ENCODE data around the gene JMJD4. TPM values are rescaled to one million over a fixed set of nuclear protein-coding genes. Genes with fewer than 3 reads are reported as not detected.

Gene JMJD4
- total RNA-seq, 2 experiments from 2014 or later, result 17.7 to 24.1 TPM

DNA sequence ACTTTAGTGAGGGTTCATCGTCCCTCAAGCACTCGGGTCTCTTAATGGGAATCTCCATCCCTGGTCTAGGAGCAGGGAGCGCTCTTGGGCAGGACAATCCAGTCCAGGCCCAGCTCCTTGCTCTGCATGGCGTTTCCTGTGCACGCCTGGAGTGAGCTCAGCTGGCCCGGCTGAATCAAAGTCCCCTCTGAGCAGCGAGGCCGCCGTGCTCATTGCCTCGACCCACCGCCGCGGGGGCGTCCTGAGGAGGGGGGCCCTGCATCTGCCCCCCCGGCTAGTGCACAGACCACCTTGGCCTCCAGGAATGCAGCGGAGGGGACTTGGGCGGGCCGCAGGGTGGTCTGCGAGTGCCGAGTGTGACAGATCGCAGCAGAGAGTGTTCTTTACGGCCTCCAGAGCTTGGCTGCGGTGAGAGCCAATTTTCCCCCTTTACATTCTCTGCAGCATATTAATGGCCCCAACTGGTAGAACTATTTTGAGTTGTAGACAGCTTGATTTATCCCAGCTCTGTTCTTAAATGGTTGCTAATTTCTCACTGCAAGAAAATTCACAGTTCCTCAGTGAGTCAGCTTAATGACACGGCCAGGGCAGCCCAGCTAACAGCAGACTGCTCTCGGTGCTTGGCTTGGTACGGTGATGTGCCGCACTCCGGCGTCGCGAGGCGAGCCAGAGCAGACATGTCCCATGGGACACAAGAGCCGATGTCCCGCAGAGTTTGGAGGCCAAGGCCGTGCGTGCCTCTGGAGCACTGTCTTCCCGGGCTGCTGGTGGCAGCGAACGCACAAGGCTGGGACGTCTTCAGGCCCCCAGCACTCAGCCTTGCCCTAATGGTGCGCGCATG is 39.9 kb upstream of the JMJD4 start:
- no peak overlapping the region for H3K27ac Mint-ChIP-seq
- DNase-seq (no peak), ATAC-seq (peak; percentile 4)
- CTCF ChIA-PET, result interaction anchor here (1.7 to 5.0 kb wide), 2 partner anchors 11 to 232 kb away, joined by 4 to 59 read pairs; no protein-coding TSS in a partner anchor
- peaks cover 46% of the 10 kb centered on the region for H3K4me1 Mint-ChIP-seq
- H3K9me3 Mint-ChIP-seq (ENCODE audit: low read depth), result no peaks in the 10 kb centered on the region
- H3K36me3 Mint-ChIP-seq, result peaks cover 29% of the 10 kb centered on the region
- no peaks in the 10 kb centered on the region for H3K27me3 Mint-ChIP-seq
- H3K4me3 Mint-ChIP-seq, result no peak overlapping the region

GRCh38 chr1:227774051-227774731 is 39.1 kb upstream of the JMJD4 start:
- Mint-ChIP-seq H3K27me3 (no peaks in the 10 kb centered on the region), H3K9me3 (ENCODE audit: low read depth) (no peaks in the 10 kb centered on the region), H3K27ac (peak overlapping the region; percentile 79), H3K4me3 (peak overlapping the region; percentile 27), H3K36me3 (peaks cover 31% of the 10 kb centered on the region), H3K4me1 (peaks cover 46% of the 10 kb centered on the region)
- peak; percentile 85 for ATAC-seq
- peak; percentile 82 for DNase-seq
- CTCF ChIA-PET, result interaction anchor here (1.0 to 5.0 kb wide), 5 partner anchors 10 to 231 kb away, joined by 4 to 59 read pairs (median 5); no protein-coding TSS in a partner anchor

DNA sequence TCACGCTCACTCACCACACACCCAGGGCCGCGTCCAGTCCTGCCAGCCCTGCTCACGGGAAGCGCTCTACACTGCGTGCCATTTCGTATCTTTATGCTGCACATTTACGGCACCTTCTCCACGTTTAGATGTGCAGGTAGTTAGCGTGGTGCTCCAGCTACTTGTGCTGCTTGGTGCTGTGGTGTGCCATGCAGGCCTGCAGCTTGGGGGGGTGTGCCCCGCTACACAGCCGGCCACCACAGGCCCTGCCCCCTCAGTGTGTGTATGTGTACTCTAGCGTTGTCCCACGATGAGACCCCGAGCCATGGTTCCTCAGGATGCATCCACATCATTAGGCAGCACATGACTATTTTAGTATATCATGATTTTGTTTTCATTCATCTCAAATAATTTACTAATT is 38.5 kb upstream of the JMJD4 start:
- peak overlapping the region; percentile 79 for H3K27ac Mint-ChIP-seq
- peaks cover 38% of the 10 kb centered on the region for H3K36me3 Mint-ChIP-seq
- CTCF ChIA-PET, result interaction anchor here (0.8 to 5.0 kb wide), 5 partner anchors 9 to 180 kb away, joined by 3 to 59 read pairs (median 5); no protein-coding TSS in a partner anchor
- DNase-seq, result no peak
- H3K9me3 Mint-ChIP-seq (ENCODE audit: low read depth), result no peaks in the 10 kb centered on the region
- peaks cover 52% of the 10 kb centered on the region for H3K4me1 Mint-ChIP-seq
- no peak overlapping the region for H3K4me3 Mint-ChIP-seq
- peak; percentile 6 for ATAC-seq
- H3K27me3 Mint-ChIP-seq, result no peaks in the 10 kb centered on the region

GRCh38 chr1:227771771-227772170 is 36.7 kb upstream of the JMJD4 start:
- peaks cover 68% of the 10 kb centered on the region for H3K4me1 Mint-ChIP-seq

DNA sequence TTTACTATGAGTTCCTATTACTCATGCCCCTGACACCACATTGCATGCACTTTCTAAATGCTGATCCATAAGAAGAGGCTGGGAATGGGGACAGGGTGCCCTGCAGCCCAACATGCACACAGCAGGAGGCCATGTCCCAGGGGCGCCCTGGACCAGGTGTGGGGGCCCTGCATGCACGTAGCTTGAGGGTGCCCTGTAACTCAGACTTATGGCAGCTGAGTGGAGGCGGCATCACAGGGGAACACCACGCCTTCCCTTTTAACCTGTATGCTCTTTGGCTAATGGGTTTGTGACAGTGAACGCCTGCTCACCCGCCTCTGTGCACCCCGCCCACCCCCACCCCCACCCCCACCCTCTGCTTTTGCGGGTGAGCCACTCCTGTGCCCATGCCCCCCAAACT is 36.2 kb upstream of the JMJD4 start:
- H3K36me3 Mint-ChIP-seq, result peaks cover 54% of the 10 kb centered on the region
- no peak overlapping the region for H3K27ac Mint-ChIP-seq
- ATAC-seq (no peak), DNase-seq (no peak)
- H3K4me3 Mint-ChIP-seq, result no peak overlapping the region
- H3K4me1 Mint-ChIP-seq, result peaks cover 68% of the 10 kb centered on the region
- no peaks in the 10 kb centered on the region for H3K27me3 Mint-ChIP-seq
- no peaks in the 10 kb centered on the region for H3K9me3 Mint-ChIP-seq (ENCODE audit: low read depth)
- CTCF ChIA-PET, result no interaction called here

More at GRCh38 chr1:227771771-227772170, 36.7 kb upstream of the JMJD4 start:
- no peaks in the 10 kb centered on the region for H3K9me3 Mint-ChIP-seq (ENCODE audit: low read depth)
- H3K4me3 Mint-ChIP-seq, result no peak overlapping the region
- no peak overlapping the region for H3K27ac Mint-ChIP-seq
- ATAC-seq (no peak), DNase-seq (no peak)
- no peaks in the 10 kb centered on the region for H3K27me3 Mint-ChIP-seq
- CTCF ChIA-PET, result interaction anchor here (1.0 to 5.0 kb wide), 2 partner anchors 7 to 16 kb away, joined by 3 to 59 read pairs; no protein-coding TSS in a partner anchor
- peaks cover 55% of the 10 kb centered on the region for H3K36me3 Mint-ChIP-seq

- H3K27ac Mint-ChIP-seq, result no peak overlapping the region
- ATAC-seq, result no peak
- no peak for DNase-seq
- H3K36me3 Mint-ChIP-seq, result peaks cover 52% of the 10 kb centered on the region
- H3K4me1 Mint-ChIP-seq, result peaks cover 68% of the 10 kb centered on the region
- CTCF ChIA-PET, result no interaction called here
- H3K4me3 Mint-ChIP-seq, result no peak overlapping the region
- no peaks in the 10 kb centered on the region for H3K27me3 Mint-ChIP-seq
- H3K9me3 Mint-ChIP-seq (ENCODE audit: low read depth), result no peaks in the 10 kb centered on the region
Observed at GRCh38 chr1:227770812-227771211, 35.7 kb upstream of the JMJD4 start.

GRCh38 chr1:227769936-227770494 is 34.9 kb upstream of the JMJD4 start:
- H3K4me1 Mint-ChIP-seq, result peaks cover 70% of the 10 kb centered on the region
- H3K9me3 Mint-ChIP-seq (ENCODE audit: low read depth), result no peaks in the 10 kb centered on the region
- H3K4me3 Mint-ChIP-seq, result no peak overlapping the region
- CTCF ChIA-PET, result no interaction called here
- ATAC-seq (no peak), DNase-seq (no peak)
- H3K27ac Mint-ChIP-seq, result no peak overlapping the region
- H3K36me3 Mint-ChIP-seq, result peaks cover 54% of the 10 kb centered on the region
- H3K27me3 Mint-ChIP-seq, result no peaks in the 10 kb centered on the region

GRCh38 chr1:227769047-227769935 is 34.2 kb upstream of the JMJD4 start:
- peaks cover 53% of the 10 kb centered on the region for H3K36me3 Mint-ChIP-seq
- ATAC-seq (no peak), DNase-seq (no peak)
- H3K4me3 Mint-ChIP-seq, result no peak overlapping the region
- peaks cover 70% of the 10 kb centered on the region for H3K4me1 Mint-ChIP-seq
- no peaks in the 10 kb centered on the region for H3K27me3 Mint-ChIP-seq
- CTCF ChIA-PET, result no interaction called here
- no peak overlapping the region for H3K27ac Mint-ChIP-seq
- no peaks in the 10 kb centered on the region for H3K9me3 Mint-ChIP-seq (ENCODE audit: low read depth)

DNA sequence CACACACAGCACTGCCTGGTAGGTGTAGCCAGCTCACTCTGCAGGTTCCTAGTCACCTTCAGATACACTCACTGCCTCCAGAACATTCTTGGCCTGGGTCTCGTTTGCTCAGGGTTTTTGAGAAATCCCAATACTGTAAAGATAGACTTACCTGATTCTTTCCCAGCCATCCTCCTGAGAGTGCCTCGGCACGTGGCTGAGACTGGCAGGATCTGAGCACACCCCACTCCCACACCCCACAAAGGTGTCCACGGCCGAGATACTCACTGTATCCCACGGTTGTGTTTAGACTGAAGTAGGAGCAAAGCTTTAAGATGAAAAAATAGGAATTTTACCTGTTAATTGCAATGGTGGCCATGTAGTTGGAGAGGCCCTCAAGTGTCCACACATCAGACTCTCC is 33.5 kb upstream of the JMJD4 start:
- ATAC-seq, result no peak
- H3K4me3 Mint-ChIP-seq, result no peak overlapping the region
- peaks cover 52% of the 10 kb centered on the region for H3K36me3 Mint-ChIP-seq
- peaks cover 70% of the 10 kb centered on the region for H3K4me1 Mint-ChIP-seq
- no peaks in the 10 kb centered on the region for H3K9me3 Mint-ChIP-seq (ENCODE audit: low read depth)
- no peaks in the 10 kb centered on the region for H3K27me3 Mint-ChIP-seq
- no peak overlapping the region for H3K27ac Mint-ChIP-seq
- CTCF ChIA-PET, result no interaction called here
- no peak for DNase-seq

- Mint-ChIP-seq H3K27me3 (no peaks in the 10 kb centered on the region), H3K36me3 (peaks cover 51% of the 10 kb centered on the region), H3K4me3 (no peak overlapping the region), H3K27ac (no peak overlapping the region), H3K9me3 (ENCODE audit: low read depth) (no peaks in the 10 kb centered on the region), H3K4me1 (peaks cover 70% of the 10 kb centered on the region)
- ATAC-seq, result no peak
- CTCF ChIA-PET, result no interaction called here
- no peak for DNase-seq
Observed at GRCh38 chr1:227768125-227768439, 33.0 kb upstream of the JMJD4 start.

GRCh38 chr1:227767401-227768124 is 32.5 kb upstream of the JMJD4 start:
- Mint-ChIP-seq H3K36me3 (peaks cover 48% of the 10 kb centered on the region), H3K27ac (peak overlapping the region; percentile 89), H3K27me3 (no peaks in the 10 kb centered on the region), H3K4me1 (peaks cover 72% of the 10 kb centered on the region), H3K9me3 (ENCODE audit: low read depth) (no peaks in the 10 kb centered on the region), H3K4me3 (peak overlapping the region; percentile 44)
- CTCF ChIA-PET, result interaction anchor here (2.2 to 3.9 kb wide), 2 partner anchors 20 to 23 kb away, joined by 5 to 18 read pairs; no protein-coding TSS in a partner anchor
- DNase-seq (no peak), ATAC-seq (no peak)

- H3K36me3 Mint-ChIP-seq, result peaks cover 43% of the 10 kb centered on the region
- peaks cover 73% of the 10 kb centered on the region for H3K4me1 Mint-ChIP-seq
- peak overlapping the region; percentile 89 for H3K27ac Mint-ChIP-seq
- no peaks in the 10 kb centered on the region for H3K9me3 Mint-ChIP-seq (ENCODE audit: low read depth)
- H3K4me3 Mint-ChIP-seq, result peak overlapping the region; percentile 44
- ATAC-seq, result peak; percentile 14
- DNase-seq, result no peak
- CTCF ChIA-PET, result interaction anchor here (0.7 to 5.2 kb wide), 13 partner anchors 8 to 233 kb away, joined by 3 to 59 read pairs (median 5); partner anchors contain the start of gene WNT9A
- H3K27me3 Mint-ChIP-seq, result no peaks in the 10 kb centered on the region
Observed at GRCh38 chr1:227766653-227767277, 31.7 kb upstream of the JMJD4 start.

Data from activated CD8-positive, alpha-beta memory T cell treated with anti-CD3 and anti-CD28 coated beads, Interleukin-2, amount 10 ng/mL, durations not matched to agents 7 days and 5 days (primary cell).